Lung (tissue), 12 donors: Measurements from ENCODE around the gene BCAN. TPM values are rescaled to one million over a fixed set of nuclear protein-coding genes. Genes with fewer than 3 reads are reported as not detected.
A peak's percentile ranks its signal among the peaks of the same experiment; 100 is the strongest.

Source experiments
- ATAC-seq: fragments of 200-7000 bp; cut with Tn5 transposase; one replicate; pipeline ENCODE4 v1.9.1; 2020; ENCODE audit warnings: moderate number of reproducible peaks; ENCODE audit not compliant: insufficient read depth, low FRiP score
- DNase-seq, 3 donors: peaks; one replicate each; pipeline ENCODE4 v3.0.0-alpha.2; 2013 to 2017
- H3K27ac ChIP-seq, 2 donors: one replicate each; pipeline ENCODE4 v1.5.1; 2013; ENCODE audit warnings: mild to moderate bottlenecking in 2 of 2, moderate library complexity in 2 of 2, control low read depth in 1 of 2, inconsistent platforms in 1 of 2, low read depth in 1 of 2, low read length in 1 of 2
- H3K27me3 ChIP-seq, 3 donors: one replicate each; pipeline ENCODE4 v1.5.1; 2013; ENCODE audit warnings: low read length in 2 of 3; ENCODE audit not compliant: control insufficient read depth in 3 of 3, insufficient read depth in 3 of 3
- H3K36me3 ChIP-seq, 4 donors: one replicate each; pipeline ENCODE4 v1.5.1; 2013; ENCODE audit warnings: low read length in 4 of 4, mild to moderate bottlenecking in 1 of 4, moderate library complexity in 1 of 4; ENCODE audit not compliant: control insufficient read depth in 4 of 4, insufficient read depth in 4 of 4
- H3K4me1 ChIP-seq, 5 donors: one replicate each; pipeline ENCODE4 v1.5.1; 2013; ENCODE audit warnings: low read length in 5 of 5, mild to moderate bottlenecking in 2 of 5, moderate library complexity in 1 of 5; ENCODE audit not compliant: control insufficient read depth in 5 of 5, insufficient read depth in 5 of 5
- H3K4me3 ChIP-seq: one replicate; pipeline ENCODE4 v1.5.1; 2013; ENCODE audit warnings: mild to moderate bottlenecking, control low read depth, moderate library complexity
- H3K9ac ChIP-seq, 2 donors: one replicate each; pipeline ENCODE4 v1.5.1; 2013; ENCODE audit warnings: low read length in 2 of 2, control low read depth in 1 of 2; ENCODE audit not compliant: insufficient read depth in 1 of 2
- H3K9me3 ChIP-seq, 4 donors: one replicate each; pipeline ENCODE4 v1.5.1; 2013; ENCODE audit warnings: low read length in 3 of 4, mild to moderate bottlenecking in 1 of 4, moderate library complexity in 1 of 4; ENCODE audit not compliant: control insufficient read depth in 4 of 4, insufficient read depth in 3 of 4
- CTCF ChIP-seq: IDR thresholded peaks from 2 replicates; pipeline ENCODE4 v1.5.1; 2012; ENCODE audit warnings: mild to moderate bottlenecking; ENCODE audit errors: control extremely low read depth, extremely low read depth
- WGBS, 2 donors: extraction: QIAGEN DNeasy Blood & Tissue Kit; methylation state at CpG; one replicate each; pipeline ENCODE4 v1.1.7; 2013; 5-methylcytosine and 5-hydroxymethylcytosine counted together
- polyA plus RNA-seq, 2 donors: library from polyadenylated mRNA; stranded (reverse); fragments of 200-250 nt; gene quantifications; one replicate each; pipeline ENCODE4 v1.2.1, GENCODE V29; 2013
- total RNA-seq, 2 donors: library from RNA; depleted of rRNA in 1 of 2; stranded (reverse); fragments of >200 nt in 1 of 2; gene quantifications; one replicate each; pipeline ENCODE4 v1.2.1, GENCODE V29; 2014 to 2021
- donor health status: control.
- donor health status: control.
- donor health status: Bipolar disorder and iron deficiency.
- donor health status: healthy.
- donor health status: DM: yes; HTN: yes; CAD: no.

BCAN gene
- total and polyA plus RNA-seq, 4 donors: 0.05 to 1.1 (median 0.12) TPM

- no peaks in the 10 kb centered on the region for H3K9me3 ChIP-seq
- H3K36me3 ChIP-seq: peaks cover 0 to 2% (median 0%) of the 10 kb centered on the region in 4 donors
- H3K9ac ChIP-seq: peak overlapping the region; percentile 37 to 65
- no peak for TF ChIP-seq CTCF
- H3K27ac ChIP-seq: no peak overlapping the region
- no peak overlapping the region for H3K4me3 ChIP-seq
- H3K4me1 ChIP-seq: peaks cover 0 to 49% (median 7%) of the 10 kb centered on the region in 5 donors
- peak; percentile 16 to 48 (median 32) for DNase-seq
- no peak for ATAC-seq
- 76 to 81% methylated on average over 12 of the region's 12 CpGs for WGBS, 2 donors
- H3K27me3 ChIP-seq: no peaks in the 10 kb centered on the region
These were observed 52.2 kb downstream of the BCAN start for GRCh38 chr1:156693848-156694689.

DNA sequence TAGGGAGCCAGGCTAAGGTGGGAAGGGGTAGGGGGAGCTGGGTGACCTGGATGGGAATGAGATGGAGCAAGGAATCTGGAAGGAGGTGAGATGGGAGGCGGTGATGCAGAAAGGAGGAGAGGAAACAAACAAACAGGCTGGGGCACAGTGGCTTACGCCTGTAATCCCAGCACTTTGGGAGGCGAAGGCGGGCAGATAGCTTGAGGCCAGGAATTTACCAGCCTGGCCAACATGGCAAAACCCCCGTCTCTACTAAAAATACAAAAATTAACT lies 52.7 kb downstream of the BCAN start:
- DNase-seq: no peak
- Histone ChIP-seq H3K36me3 (peaks cover 0 to 2% (median 0%) of the 10 kb centered on the region in 4 donors), H3K9me3 (no peaks in the 10 kb centered on the region), H3K4me3 (no peak overlapping the region), H3K27me3 (no peaks in the 10 kb centered on the region), H3K27ac (no peak overlapping the region), H3K4me1 (peaks cover 0 to 43% (median 7%) of the 10 kb centered on the region in 5 donors), H3K9ac (peak overlapping the region in 1 of 2 donors; percentile 65)
- 92 to 95% methylated on average over 5 of the region's 5 CpGs for WGBS, 2 donors
- TF ChIP-seq CTCF: no peak
- ATAC-seq: no peak

DNA sequence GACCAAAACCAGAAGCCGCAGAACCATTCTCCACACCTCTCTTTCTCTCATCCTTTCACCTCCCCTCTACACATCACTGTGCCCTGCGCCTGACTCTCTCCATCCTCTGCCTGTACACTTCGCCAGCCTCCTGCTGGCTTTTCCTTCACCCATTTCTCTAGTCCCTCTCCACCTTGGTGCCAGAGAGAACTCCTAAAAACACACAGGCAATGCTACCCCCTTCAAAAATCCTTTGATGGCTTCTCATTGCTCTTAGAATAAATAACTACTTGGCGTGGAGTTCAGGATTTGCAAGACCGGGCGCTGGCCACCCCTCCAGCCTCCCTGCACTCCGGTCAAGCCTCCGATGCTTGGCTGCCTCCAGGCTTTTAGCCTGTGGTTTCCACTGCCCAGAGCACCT lies 54.8 kb downstream of the BCAN start:
- peaks cover 0 to 27% (median 4%) of the 10 kb centered on the region in 5 donors for H3K4me1 ChIP-seq
- no peak for ATAC-seq
- no peak overlapping the region for H3K4me3 ChIP-seq
- H3K36me3 ChIP-seq: peaks cover 0 to 2% (median 0%) of the 10 kb centered on the region in 4 donors
- H3K9ac ChIP-seq: no peak overlapping the region
- no peaks in the 10 kb centered on the region for H3K9me3 ChIP-seq
- DNase-seq: no peak
- no peaks in the 10 kb centered on the region for H3K27me3 ChIP-seq
- WGBS, 2 donors: 86 to 93% methylated on average over 8 of the region's 8 CpGs
- H3K27ac ChIP-seq: no peak overlapping the region
- no peak for TF ChIP-seq CTCF
